Measurements from ENCODE around the gene HERPUD1. TPM values are rescaled to one million over a fixed set of nuclear protein-coding genes. Genes with fewer than 3 reads are reported as not detected.

HERPUD1 gene
- total RNA-seq, 1 donor from 2014 or later: 16.1 TPM

- Mint-ChIP-seq H3K36me3 (no peaks in the 10 kb centered on the region), H3K27me3 (ENCODE audit: insufficient read depth, low read depth) (peaks cover 23% of the 10 kb centered on the region), H3K4me3 (no peak overlapping the region), H3K4me1 (peaks cover 10% of the 10 kb centered on the region), H3K9me3 (peaks cover 2% of the 10 kb centered on the region), H3K27ac (no peak overlapping the region)
- H3K79me2 ChIP-seq (ENCODE audit: low read depth): no peaks in the 10 kb centered on the region
- no peak overlapping the region for H3K4me2 ChIP-seq
- no peak for DNase-seq (ENCODE audit: low spot score)
- peaks cover 14% of the 10 kb centered on the region for H3F3A ChIP-seq (ENCODE audit: low read depth)
- H4K20me1 ChIP-seq (ENCODE audit: low read depth): no peaks in the 10 kb centered on the region
- no peaks in the 10 kb centered on the region for H3K36me3 ChIP-seq
- no peak overlapping the region for H3K27ac ChIP-seq
- H3K9me3 ChIP-seq (ENCODE audit: low read depth): no peaks in the 10 kb centered on the region
- H3K9ac ChIP-seq: no peak overlapping the region
- H3K4me1 ChIP-seq: peaks cover 12% of the 10 kb centered on the region
- no peak overlapping the region for H3K4me3 ChIP-seq
- TF ChIP-seq EZH2 (IDR thresholded peaks at IDR 0.05) (no peak), EZH2phosphoT487 (IDR thresholded peaks at IDR 0.05) (no peak), CTCF (IDR thresholded peaks at IDR 0.05) (no peak)
- H3K27me3 ChIP-seq: peaks cover 29% of the 10 kb centered on the region
- no peak overlapping the region for H2AFZ ChIP-seq (replicated peaks)
Measured at GRCh38 chr16:56984639-56985038, 52.7 kb downstream of the HERPUD1 start.

- Histone ChIP-seq H3F3A (ENCODE audit: low read depth) (peaks cover 12% of the 10 kb centered on the region), H3K79me2 (ENCODE audit: low read depth) (no peaks in the 10 kb centered on the region), H3K9ac (no peak overlapping the region), H3K4me2 (no peak overlapping the region), H4K20me1 (ENCODE audit: low read depth) (no peaks in the 10 kb centered on the region), H2AFZ (replicated peaks) (no peak overlapping the region), H3K36me3 (no peaks in the 10 kb centered on the region), H3K4me3 (no peak overlapping the region), H3K4me1 (peaks cover 18% of the 10 kb centered on the region), H3K27ac (no peak overlapping the region), H3K9me3 (ENCODE audit: low read depth) (no peaks in the 10 kb centered on the region), H3K27me3 (peaks cover 37% of the 10 kb centered on the region)
- Mint-ChIP-seq H3K9me3 (peaks cover 2% of the 10 kb centered on the region), H3K27ac (no peak overlapping the region), H3K27me3 (ENCODE audit: insufficient read depth, low read depth) (peaks cover 27% of the 10 kb centered on the region), H3K4me1 (peaks cover 18% of the 10 kb centered on the region), H3K4me3 (no peak overlapping the region), H3K36me3 (no peaks in the 10 kb centered on the region)
- no peak for TF ChIP-seq EZH2phosphoT487 (IDR thresholded peaks at IDR 0.05)
- no peak for TF ChIP-seq CTCF (IDR thresholded peaks at IDR 0.05)
- TF ChIP-seq EZH2 (IDR thresholded peaks at IDR 0.05): no peak
- DNase-seq (ENCODE audit: low spot score): no peak
Measured at GRCh38 chr16:56985288-56985961, 53.5 kb downstream of the HERPUD1 start.

GRCh38 chr16:56985962-56986360, 54.0 kb downstream of the HERPUD1 start:
- TF ChIP-seq EZH2 (IDR thresholded peaks at IDR 0.05): no peak
- TF ChIP-seq CTCF (IDR thresholded peaks at IDR 0.05): no peak
- no peak for TF ChIP-seq EZH2phosphoT487 (IDR thresholded peaks at IDR 0.05)
- H3K27ac ChIP-seq: no peak overlapping the region
- H3K4me2 ChIP-seq: no peak overlapping the region

More at GRCh38 chr16:56985962-56986360, 54.0 kb downstream of the HERPUD1 start:
- H2AFZ ChIP-seq (replicated peaks): no peak overlapping the region
- no peaks in the 10 kb centered on the region for H3K79me2 ChIP-seq (ENCODE audit: low read depth)
- Mint-ChIP-seq H3K4me3 (no peak overlapping the region), H3K27ac (no peak overlapping the region), H3K27me3 (ENCODE audit: insufficient read depth, low read depth) (peaks cover 32% of the 10 kb centered on the region), H3K36me3 (no peaks in the 10 kb centered on the region), H3K9me3 (peaks cover 2% of the 10 kb centered on the region), H3K4me1 (peaks cover 17% of the 10 kb centered on the region)
- H3K4me3 ChIP-seq: no peak overlapping the region
- H3K9ac ChIP-seq: no peak overlapping the region
- DNase-seq (ENCODE audit: low spot score): no peak
- peaks cover 7% of the 10 kb centered on the region for H3F3A ChIP-seq (ENCODE audit: low read depth)
- no peaks in the 10 kb centered on the region for H3K36me3 ChIP-seq
- H3K9me3 ChIP-seq (ENCODE audit: low read depth): no peaks in the 10 kb centered on the region
- H3K4me1 ChIP-seq: peaks cover 14% of the 10 kb centered on the region
- H3K27me3 ChIP-seq: peaks cover 42% of the 10 kb centered on the region
- H4K20me1 ChIP-seq (ENCODE audit: low read depth): no peaks in the 10 kb centered on the region

All from neural progenitor cell (in vitro differentiated cells).